ENCODE measurements around the gene ASXL1.

DNA sequence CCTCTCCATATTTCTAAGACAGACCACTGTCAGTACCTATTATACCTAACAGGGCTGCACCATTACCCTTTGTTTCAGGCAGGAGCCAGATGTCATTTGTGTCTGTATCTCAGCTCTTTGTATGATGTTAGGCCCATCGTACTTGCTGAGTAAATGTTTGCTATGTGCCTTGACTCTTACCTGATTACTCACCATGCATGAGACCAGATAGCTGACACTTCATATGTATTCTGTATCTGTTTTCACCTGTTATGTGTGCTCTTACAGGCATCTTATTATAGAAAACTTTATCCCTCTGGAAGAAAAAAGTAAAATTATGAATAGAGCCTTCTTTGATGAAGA is 31.7 kb upstream of the ASXL1 start:
- no peak for TF ChIP-seq CTCF (IDR thresholded peaks at IDR 0.05)
- no peak for TF ChIP-seq POLR2A (IDR thresholded peaks at IDR 0.05)
